Kidney (tissue), 14 donors: Measurements from ENCODE around the gene MAN1A1. TPM values are rescaled to one million over a fixed set of nuclear protein-coding genes. Genes with fewer than 3 reads are reported as not detected.

Experiments
- DNase-seq, 5 donors: peaks; one replicate each; pipeline ENCODE4 v3.0.0-alpha.2; 2013 to 2020
- FAIRE-seq: peaks from 2 replicates; lab custom pipeline; 2012; peaks lifted over from hg19 to GRCh38; lab: Jason Lieb, UNC
- H3K27ac ChIP-seq, 2 donors: one replicate each; pipeline ENCODE4 v1.7.0; 2013; ENCODE audit warnings: low read depth in 2 of 2, low read length in 2 of 2, inconsistent platforms in 1 of 2
- H3K27me3 ChIP-seq: one replicate; pipeline ENCODE4 v1.7.1; 2013; ENCODE audit warnings: low read length, inconsistent platforms; ENCODE audit not compliant: control insufficient read depth, insufficient read depth
- H3K36me3 ChIP-seq, 3 donors: one replicate each; pipeline versions ENCODE4 v1.7.0 to v1.7.1; 2013; ENCODE audit warnings: low read length in 3 of 3, control low read depth in 1 of 3, inconsistent platforms in 1 of 3; ENCODE audit not compliant: insufficient read depth in 3 of 3, control insufficient read depth in 2 of 3
- H3K4me1 ChIP-seq, 3 donors: one replicate each; pipeline versions ENCODE4 v1.7.0 to v1.7.1; 2013; ENCODE audit warnings: low read length in 3 of 3, inconsistent platforms in 1 of 3, low read depth in 1 of 3; ENCODE audit not compliant: control insufficient read depth in 2 of 3, insufficient read depth in 2 of 3
- H3K4me3 ChIP-seq, 3 donors: one replicate each; pipeline versions ENCODE4 v1.7.0 to v1.8.1; 2013; ENCODE audit warnings: low read length in 3 of 3, control low read depth in 1 of 3, inconsistent platforms in 1 of 3
- H3K9ac ChIP-seq, 3 donors: one replicate each; pipeline versions ENCODE4 v1.7.0 to v1.7.1; 2013; ENCODE audit warnings: low read length in 3 of 3, control low read depth in 1 of 3, inconsistent platforms in 1 of 3
- H3K9me3 ChIP-seq, 3 donors: one replicate each; pipeline versions ENCODE4 v1.7.0 to v1.7.1; 2013; ENCODE audit warnings: low read length in 3 of 3, control low read depth in 1 of 3, inconsistent platforms in 1 of 3; ENCODE audit not compliant: control insufficient read depth in 2 of 3, insufficient read depth in 1 of 3
- intact Hi-C: fragments of 100-400 bp; cut with DNase I; formaldehyde crosslinking; loops from one replicate; pipeline ENCODE4 v1.11.1; 2022
- polyA plus RNA-seq: library from polyadenylated mRNA; stranded (reverse); fragments of 350-450 nt; fragmentation: Illumina TruSeq; extraction: RNeasy Lipid Tissue Mini Kit (QIAGEN cat#74804); gene quantifications from one replicate; pipeline ENCODE4 v1.2.3, GENCODE V29; 2014; ENCODE audit warnings: low read depth, low replicate concordance; ENCODE audit not compliant: insufficient read depth
- total RNA-seq: library from RNA; stranded (reverse); fragmentation: NEBNext Ultra II Directional; extraction: Animal tissue kit (Norgen Biotek cat#: 25700); gene quantifications from one replicate; pipeline ENCODE4 v1.2.1, GENCODE V29; 2021
- TF ChIP-seq, protein P1 (sequence below): IDR thresholded peaks from 3 replicates; pipeline ENCODE4 v1.5.1; 2012; ENCODE audit warnings: mild to moderate bottlenecking, moderate library complexity, borderline replicate concordance; ENCODE audit not compliant: insufficient read depth; ENCODE audit errors: extremely low read depth
- donor health status: control.
- donor health status: control.
- donor health status: control.
- donor health status: control.
- donor health status: control.
- donor health status: DM: yes; HTN: yes; CAD: no.
- donor health status: Normal renal cell carcinoma (clear cell type).

Gene MAN1A1
- total and polyA plus RNA-seq, 2 donors from 2014 or later: 30.4 to 68.5 TPM

DNA sequence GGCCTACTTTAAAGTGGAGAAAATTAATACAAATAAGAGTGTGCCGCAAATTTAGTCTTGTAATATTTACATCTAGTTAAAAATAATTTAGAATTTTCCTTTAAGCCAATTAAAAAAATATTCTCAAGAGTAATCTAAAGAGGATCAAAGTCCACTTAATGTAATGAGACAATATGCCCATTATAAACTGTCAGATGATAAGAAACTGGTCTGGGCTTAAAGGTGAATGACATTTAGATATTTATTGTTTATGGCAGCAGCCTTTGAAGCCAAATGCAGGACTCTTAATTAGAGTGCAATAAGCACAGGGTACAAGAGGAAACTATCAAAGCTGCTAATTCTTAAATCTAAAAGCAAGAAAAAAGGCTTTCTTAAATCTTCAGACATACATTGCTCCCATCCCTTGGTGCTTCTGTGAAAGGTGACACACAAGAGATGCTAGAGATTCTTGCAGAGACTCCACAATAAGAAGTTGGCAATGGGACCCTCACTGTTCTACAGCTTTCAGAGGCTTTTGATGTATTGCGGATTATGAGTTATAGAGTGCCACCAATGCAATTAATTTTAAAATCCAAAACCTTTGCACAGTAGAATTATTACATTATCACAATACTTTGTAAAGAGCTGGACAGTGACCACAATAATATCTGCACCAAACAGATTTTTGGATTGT, 116.1 kb downstream of the MAN1A1 start:
- Histone ChIP-seq H3K27me3 (no peaks in the 10 kb centered on the region), H3K4me3 (no peak overlapping the region), H3K4me1 (no peaks in the 10 kb centered on the region), H3K9me3 (peaks cover 0 to 4% (median 0%) of the 10 kb centered on the region in 3 donors), H3K36me3 (peaks cover 0 to 4% (median 0%) of the 10 kb centered on the region in 3 donors), H3K27ac (no peak overlapping the region), H3K9ac (no peak overlapping the region)
- FAIRE-seq: no peak
- DNase-seq: no peak
- TF ChIP-seq, protein P1, sequence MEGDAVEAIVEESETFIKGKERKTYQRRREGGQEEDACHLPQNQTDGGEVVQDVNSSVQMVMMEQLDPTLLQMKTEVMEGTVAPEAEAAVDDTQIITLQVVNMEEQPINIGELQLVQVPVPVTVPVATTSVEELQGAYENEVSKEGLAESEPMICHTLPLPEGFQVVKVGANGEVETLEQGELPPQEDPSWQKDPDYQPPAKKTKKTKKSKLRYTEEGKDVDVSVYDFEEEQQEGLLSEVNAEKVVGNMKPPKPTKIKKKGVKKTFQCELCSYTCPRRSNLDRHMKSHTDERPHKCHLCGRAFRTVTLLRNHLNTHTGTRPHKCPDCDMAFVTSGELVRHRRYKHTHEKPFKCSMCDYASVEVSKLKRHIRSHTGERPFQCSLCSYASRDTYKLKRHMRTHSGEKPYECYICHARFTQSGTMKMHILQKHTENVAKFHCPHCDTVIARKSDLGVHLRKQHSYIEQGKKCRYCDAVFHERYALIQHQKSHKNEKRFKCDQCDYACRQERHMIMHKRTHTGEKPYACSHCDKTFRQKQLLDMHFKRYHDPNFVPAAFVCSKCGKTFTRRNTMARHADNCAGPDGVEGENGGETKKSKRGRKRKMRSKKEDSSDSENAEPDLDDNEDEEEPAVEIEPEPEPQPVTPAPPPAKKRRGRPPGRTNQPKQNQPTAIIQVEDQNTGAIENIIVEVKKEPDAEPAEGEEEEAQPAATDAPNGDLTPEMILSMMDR: no peak
- intact Hi-C loops: no loop called here

DNA sequence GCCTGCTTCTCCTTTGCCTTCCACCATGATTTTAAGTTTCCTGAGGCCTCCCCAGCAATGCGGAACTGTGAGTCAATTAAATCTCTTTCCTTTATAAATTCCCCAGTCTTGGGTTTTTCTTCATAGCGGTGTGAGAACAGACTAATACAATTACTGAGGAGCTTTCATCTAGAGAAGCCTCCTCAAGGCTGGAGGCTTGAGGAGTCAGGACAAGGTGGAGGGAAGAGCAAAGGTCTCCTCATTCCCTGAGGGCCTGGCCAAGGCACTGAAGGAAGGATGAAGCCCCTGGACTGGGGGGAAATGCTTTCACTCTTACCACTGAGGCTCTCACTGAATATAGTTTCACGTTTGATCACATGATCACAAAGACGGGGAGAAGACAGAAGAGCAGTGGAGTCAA, 118.2 kb downstream of the MAN1A1 start:
- DNase-seq (no peak), FAIRE-seq (no peak)
- no peaks in the 10 kb centered on the region for H3K27me3 ChIP-seq
- intact Hi-C loops: no loop called here
- TF ChIP-seq, protein P1: no peak
- no peaks in the 10 kb centered on the region for H3K4me1 ChIP-seq
- H3K9me3 ChIP-seq: peaks cover 0 to 4% (median 0%) of the 10 kb centered on the region in 3 donors
- H3K36me3 ChIP-seq: peaks cover 0 to 4% (median 0%) of the 10 kb centered on the region in 3 donors
- H3K4me3 ChIP-seq: no peak overlapping the region
- H3K9ac ChIP-seq: no peak overlapping the region
- no peak overlapping the region for H3K27ac ChIP-seq

DNA sequence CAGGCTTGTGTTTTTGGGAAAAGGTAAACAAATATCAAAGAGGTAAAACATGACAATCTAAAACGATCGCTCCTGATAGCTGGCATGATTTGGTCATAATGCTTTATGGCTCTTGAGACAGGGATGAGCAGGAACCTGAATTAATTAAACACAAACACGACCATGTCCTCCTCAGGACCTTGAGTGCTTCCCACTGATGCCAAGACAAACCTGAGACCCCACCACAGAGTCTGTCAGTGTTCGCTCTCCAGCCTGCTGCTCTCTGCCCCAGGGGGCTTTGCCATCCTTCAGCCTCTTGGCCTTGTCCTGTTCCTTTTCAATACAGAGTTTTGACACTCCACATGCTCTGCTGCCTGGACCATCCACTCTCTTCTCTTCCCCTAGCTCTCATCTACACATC, 119.4 kb downstream of the MAN1A1 start:
- no peak overlapping the region for H3K9ac ChIP-seq
- no peaks in the 10 kb centered on the region for H3K27me3 ChIP-seq
- FAIRE-seq (no peak), DNase-seq (no peak)
- intact Hi-C loops: no loop called here
- no peak overlapping the region for H3K27ac ChIP-seq
- no peaks in the 10 kb centered on the region for H3K9me3 ChIP-seq
- H3K4me3 ChIP-seq: no peak overlapping the region
- no peaks in the 10 kb centered on the region for H3K36me3 ChIP-seq
- H3K4me1 ChIP-seq: no peaks in the 10 kb centered on the region
- TF ChIP-seq, protein P1: no peak
